AG20443 (cell line): ENCODE data around the gene GRID2.
"Not testable (repeated sequence)": the region's sequence is repeated elsewhere in the genome, so short reads cannot be mapped to it uniquely, and the experiment has no call there.

Experiments used
- DNase-seq: peaks from one replicate; pipeline ENCODE4 v3.0.0; 2012; ENCODE audit warnings: low spot score, mixed read lengths

The GRID2 gene

GRCh38 chr4:92438722-92439121 lies 135.0 kb downstream of the GRID2 start:
- not testable (repeated sequence) for DNase-seq

GRCh38 chr4:92442131-92442530 lies 138.4 kb downstream of the GRID2 start:
- not testable (repeated sequence) for DNase-seq

- not testable (repeated sequence) for DNase-seq
These were observed 140.5 kb downstream of the GRID2 start for GRCh38 chr4:92444143-92444843.

DNA sequence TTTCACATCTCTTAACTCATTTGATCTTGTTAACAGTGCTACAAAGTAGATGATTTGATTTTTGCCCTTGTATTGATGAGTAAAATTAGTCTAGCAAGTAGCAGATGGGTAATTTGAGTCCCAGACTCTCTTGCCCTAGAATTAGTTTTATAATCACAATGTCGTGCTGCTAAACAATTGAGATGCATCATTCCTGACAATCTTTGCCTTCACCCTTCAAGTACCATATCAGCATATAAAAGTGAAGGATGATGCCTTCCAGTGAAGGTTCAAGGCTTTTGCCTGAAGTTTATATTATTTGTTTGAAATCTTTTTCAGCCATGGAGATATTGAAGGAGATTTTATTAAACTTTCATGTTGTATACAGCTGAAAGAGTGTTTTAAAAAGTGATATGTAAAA lies 141.4 kb downstream of the GRID2 start:
- DNase-seq, result no peak

- no peak for DNase-seq
These were observed 143.6 kb downstream of the GRID2 start for GRCh38 chr4:92447255-92447905.

- not testable (repeated sequence) for DNase-seq
These were observed 144.4 kb downstream of the GRID2 start for GRCh38 chr4:92448176-92448575.

- no peak for DNase-seq
These were observed 146.9 kb downstream of the GRID2 start for GRCh38 chr4:92450694-92451093.

GRCh38 chr4:92451782-92452181 lies 148.0 kb downstream of the GRID2 start:
- DNase-seq, result no peak

DNA sequence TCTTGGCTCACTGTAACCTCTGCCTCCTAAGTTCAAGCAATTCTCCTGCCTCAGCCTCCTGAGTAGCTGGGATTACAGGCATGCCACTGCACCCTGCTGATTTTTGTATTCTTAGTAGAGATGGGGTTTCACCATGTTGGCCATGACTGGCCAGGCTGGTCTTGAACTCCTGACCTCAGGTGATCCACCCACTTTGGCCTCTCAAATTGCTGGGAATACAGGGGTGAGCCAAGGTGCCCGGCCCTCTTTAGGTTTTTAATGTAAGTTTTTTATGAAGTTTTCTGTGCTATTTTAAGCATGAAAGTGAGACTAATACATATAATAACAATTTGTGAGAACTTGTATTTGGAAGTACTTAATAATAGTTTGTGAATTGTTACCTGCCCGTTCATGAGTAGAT lies 148.6 kb downstream of the GRID2 start:
- DNase-seq, result not testable (repeated sequence)

- DNase-seq, result no peak
These were observed 151.6 kb downstream of the GRID2 start for GRCh38 chr4:92455329-92455839.

GRCh38 chr4:92455951-92456350 lies 152.2 kb downstream of the GRID2 start:
- no peak for DNase-seq

DNA sequence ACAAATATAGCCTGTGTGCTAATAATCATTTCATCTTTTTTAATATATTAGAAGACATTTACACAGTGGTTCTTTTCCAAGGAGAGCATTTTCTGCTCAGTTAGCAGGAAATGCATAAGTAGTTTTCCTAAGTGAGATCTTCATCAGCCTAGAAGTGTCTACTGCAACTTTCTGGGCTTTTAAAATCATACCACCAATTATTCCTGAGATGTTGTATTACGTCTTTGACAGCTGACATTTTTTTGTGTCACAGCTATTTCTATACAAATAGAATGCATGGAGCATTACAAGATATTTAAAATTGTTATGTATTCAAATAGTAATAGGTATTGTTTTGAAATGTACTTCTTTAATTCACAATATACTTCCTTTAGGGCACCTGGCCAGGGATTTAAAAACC lies 158.0 kb downstream of the GRID2 start:
- no peak for DNase-seq

DNA sequence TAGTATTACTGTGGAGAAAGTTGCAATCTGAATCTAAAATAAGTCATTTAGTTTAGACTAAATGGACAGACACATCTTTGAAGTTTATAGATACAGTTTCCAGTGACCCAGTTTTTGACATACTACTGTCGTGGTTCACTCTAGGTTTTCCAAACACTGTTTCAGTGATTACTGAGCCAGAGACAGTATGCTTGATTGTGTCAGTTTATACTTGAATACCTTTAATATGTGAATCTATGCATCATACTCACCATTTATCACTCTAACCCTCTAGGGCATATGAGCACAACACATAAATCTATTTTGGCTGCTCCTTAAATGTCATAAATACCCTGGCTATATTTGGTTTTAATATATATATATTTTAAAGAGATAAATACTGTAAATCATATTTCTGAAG lies 173.5 kb downstream of the GRID2 start:
- no peak for DNase-seq

DNA sequence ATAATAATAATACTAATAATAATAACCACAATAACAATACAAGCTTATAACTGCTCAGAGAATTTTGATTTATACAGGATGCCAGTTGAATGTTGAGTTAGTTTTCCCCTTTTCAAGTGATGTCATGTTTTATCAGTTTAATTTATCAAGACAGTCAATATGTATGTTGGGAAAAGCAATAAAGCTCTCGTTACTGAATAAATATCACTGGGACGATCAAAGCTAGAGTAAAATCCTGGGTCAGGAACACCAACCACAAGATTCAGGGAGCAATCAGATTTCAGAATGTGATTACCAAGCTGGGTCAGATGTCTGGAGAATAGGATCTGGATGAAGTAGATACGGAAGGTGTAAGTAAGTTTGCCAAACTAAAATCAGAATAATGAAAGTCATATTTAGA lies 179.6 kb downstream of the GRID2 start:
- no peak for DNase-seq

GRCh38 chr4:92488496-92488895 lies 184.7 kb downstream of the GRID2 start:
- no peak for DNase-seq

DNA sequence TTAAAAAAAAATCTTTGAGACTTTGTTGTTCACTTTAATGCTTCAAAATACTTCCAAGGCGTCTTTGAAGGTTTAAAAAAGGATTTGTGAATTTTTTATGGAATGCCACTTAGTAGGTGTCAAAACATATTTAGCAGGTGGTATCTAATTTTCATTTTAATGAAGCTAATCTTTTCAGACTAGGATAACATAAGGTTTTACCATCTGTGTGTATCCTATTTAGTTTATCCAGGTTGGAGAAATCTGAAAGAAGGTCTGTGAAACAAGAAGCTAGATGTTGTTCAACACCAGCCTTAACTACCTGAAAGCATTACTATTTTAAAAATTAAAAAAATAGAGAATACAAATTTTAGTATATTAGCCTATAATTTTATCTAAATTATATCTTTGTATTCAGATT lies 193.4 kb downstream of the GRID2 start:
- no peak for DNase-seq

- no peak for DNase-seq
These were observed 197.7 kb downstream of the GRID2 start for GRCh38 chr4:92501456-92501855.

DNA sequence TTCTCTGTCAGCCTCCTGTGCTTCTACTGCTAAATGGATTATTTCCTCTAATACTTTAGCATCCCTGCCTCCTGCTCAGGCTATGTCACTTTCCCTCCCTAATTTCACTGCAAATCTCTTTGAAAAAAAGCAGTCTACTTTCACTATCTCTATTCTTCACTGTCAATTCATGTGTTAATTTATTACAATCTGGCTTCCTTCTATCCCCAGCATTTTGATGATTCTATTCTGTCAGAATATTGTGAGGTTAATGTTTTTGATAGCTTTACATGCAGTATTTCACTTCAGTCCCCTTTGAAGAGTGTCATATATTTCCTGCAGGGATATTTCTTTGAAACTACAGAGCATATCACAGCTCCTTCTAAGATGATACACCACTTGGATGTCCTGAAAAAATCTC lies 203.2 kb downstream of the GRID2 start:
- no peak for DNase-seq

GRCh38 chr4:92514627-92515026 lies 210.9 kb downstream of the GRID2 start:
- no peak for DNase-seq

- no peak for DNase-seq
These were observed 212.7 kb downstream of the GRID2 start for GRCh38 chr4:92516450-92516849.

- no peak for DNase-seq
These were observed 216.0 kb downstream of the GRID2 start for GRCh38 chr4:92519727-92520126.

GRCh38 chr4:92520563-92520962 lies 216.8 kb downstream of the GRID2 start:
- DNase-seq, result no peak

GRCh38 chr4:92521941-92522340 lies 218.2 kb downstream of the GRID2 start:
- DNase-seq, result no peak

GRCh38 chr4:92522356-92522755 lies 218.6 kb downstream of the GRID2 start:
- no peak for DNase-seq
